Psoas muscle (tissue), 8 donors: ENCODE measurements around the gene PHGDH. TPM values are rescaled to one million over a fixed set of nuclear protein-coding genes. Genes with fewer than 3 reads are reported as not detected.
A peak's percentile ranks its signal among the peaks of the same experiment; 100 is the strongest.
"Not testable (repeated sequence)": the region's sequence is repeated elsewhere in the genome, so short reads cannot be mapped to it uniquely, and the experiment has no call there.

ENCODE experiments used
- ATAC-seq, 4 donors: fragments of 200-7000 bp; cut with Tn5 transposase; one replicate each; pipeline ENCODE4 v1.9.1; 2020; ENCODE audit warnings: moderate library complexity in 3 of 4, mild to moderate bottlenecking in 2 of 4
- DNase-seq, 2 donors: peaks; one replicate each; pipeline ENCODE4 v3.0.0-alpha.2; 2020
- H3K27ac ChIP-seq: fragments of 200-600 bp; one replicate; pipeline ENCODE4 v1.8.0; 2022
- H3K27me3 ChIP-seq, 3 donors: fragments of 200-600 bp in 1 of 3; one replicate each; pipeline versions ENCODE4 v1.6.1 to v1.8.0; 2013 to 2022; ENCODE audit warnings: low read length in 2 of 3, mild to moderate bottlenecking in 2 of 3, moderate library complexity in 1 of 3; ENCODE audit not compliant: insufficient read depth in 3 of 3
- H3K36me3 ChIP-seq, 2 donors: fragments of 200-600 bp in 1 of 2; one replicate each; pipeline versions ENCODE4 v1.6.1 to v1.8.0; 2013 to 2022; ENCODE audit warnings: low read depth in 1 of 2, mild to moderate bottlenecking in 1 of 2, moderate library complexity in 1 of 2; ENCODE audit not compliant: insufficient read depth in 1 of 2
- H3K4me1 ChIP-seq: fragments of 200-600 bp; one replicate; pipeline ENCODE4 v1.8.0; 2022
- H3K4me3 ChIP-seq: fragments of 200-600 bp; one replicate; pipeline ENCODE4 v1.8.0; 2022; ENCODE audit warnings: mild to moderate bottlenecking
- H3K9me3 ChIP-seq: fragments of 200-600 bp; one replicate; pipeline ENCODE4 v1.8.0; 2022
- CTCF ChIP-seq: fragments of 200-600 bp; IDR thresholded peaks from one replicate; pipeline ENCODE4 v1.8.0; 2022; ENCODE audit warnings: antibody characterized with exemption
- WGBS, 3 donors: extraction: QIAGEN DNeasy Blood & Tissue Kit; methylation state at CpG; one replicate each; pipeline versions ENCODE4 v1.1.6 to v1.1.7; 2013; 5-methylcytosine and 5-hydroxymethylcytosine counted together
- intact Hi-C, 2 donors: fragments of 100-400 bp; cut with DNase I; formaldehyde crosslinking; loops; one replicate each; pipeline versions ENCODE4 v1.11.0 to v1.14.2; 2022
- polyA plus RNA-seq, 3 donors: library from polyadenylated mRNA; stranded (reverse); fragments of 200-250 nt; gene quantifications; one replicate each; pipeline ENCODE4 v1.2.3, GENCODE V29; 2013
- total RNA-seq, 4 donors: library from RNA; stranded (reverse); fragmentation: NEBNext Ultra II Directional in 2 of 4; extraction: Animal tissue kit (Norgen Biotek cat#: 25700) in 2 of 4; gene quantifications; one replicate each; pipeline versions ENCODE4 v1.2.1 to v1.2.4, GENCODE V29; 2021 to 2023
- donor health status: healthy with polysubstance abuse.
- donor health status: DM: no; HTN: no; CAD: no; lungs with moderate emphysema.
- donor health status: Bipolar disorder and iron deficiency.
- donor health status: healthy.
- donor health status: DM: yes; HTN: yes; CAD: no.
- donor health status: DM: no; HTN: no; CAD: no.
- donor health status: DM: no; HTN: no; CAD: no.
- donor health status: DM: yes; HTN: yes; CAD: no.

Gene PHGDH
- total and polyA plus RNA-seq, 7 donors, result 1.3 to 5.1 (median 2.7) TPM

- no peak overlapping the region for H3K27ac ChIP-seq
- peaks cover 0 to 2% (median 0%) of the 10 kb centered on the region in 3 donors for H3K27me3 ChIP-seq
- H3K4me3 ChIP-seq, result no peak overlapping the region
- TF ChIP-seq CTCF, result no peak
- ATAC-seq (no peak), DNase-seq (no peak)
- peaks cover 3% of the 10 kb centered on the region for H3K9me3 ChIP-seq
- H3K4me1 ChIP-seq, result no peaks in the 10 kb centered on the region
- no peaks in the 10 kb centered on the region for H3K36me3 ChIP-seq
- intact Hi-C loops, result no loop called here
- WGBS, 3 donors, result 68 to 71% (median 69%) methylated on average over 2 of the region's 2 CpGs
Measured at GRCh38 chr1:119700326-119700725, 11.4 kb upstream of the PHGDH start.

GRCh38 chr1:119701659-119702058, 10.1 kb upstream of the PHGDH start:
- no peak for ATAC-seq
- Histone ChIP-seq H3K4me3 (no peak overlapping the region), H3K9me3 (peaks cover 3% of the 10 kb centered on the region), H3K27ac (no peak overlapping the region), H3K36me3 (no peaks in the 10 kb centered on the region), H3K4me1 (no peaks in the 10 kb centered on the region), H3K27me3 (peaks cover 0 to 2% (median 0%) of the 10 kb centered on the region in 3 donors)
- no peak for TF ChIP-seq CTCF
- intact Hi-C loops, result no loop called here
- DNase-seq, result no peak

GRCh38 chr1:119702384-119702783, 9.3 kb upstream of the PHGDH start:
- H3K36me3 ChIP-seq, result no peaks in the 10 kb centered on the region
- DNase-seq (no peak), ATAC-seq (no peak)
- H3K4me3 ChIP-seq, result no peak overlapping the region
- intact Hi-C loops, result no loop called here
- peaks cover 0 to 2% (median 0%) of the 10 kb centered on the region in 3 donors for H3K27me3 ChIP-seq
- TF ChIP-seq CTCF, result no peak
- peaks cover 3% of the 10 kb centered on the region for H3K9me3 ChIP-seq
- H3K27ac ChIP-seq, result no peak overlapping the region
- 58 to 61% (median 58%) methylated on average over 2 of the region's 2 CpGs for WGBS, 3 donors
- H3K4me1 ChIP-seq, result no peaks in the 10 kb centered on the region

GRCh38 chr1:119703666-119704450, 7.9 kb upstream of the PHGDH start:
- ATAC-seq (no peak), DNase-seq (no peak)

GRCh38 chr1:119706599-119706998, 5.1 kb upstream of the PHGDH start:
- DNase-seq, H3K4me1 ChIP-seq, intact Hi-C loops, H3K27me3 ChIP-seq, H3K36me3 ChIP-seq, H3K4me3 ChIP-seq, H3K27ac ChIP-seq, H3K9me3 ChIP-seq, ATAC-seq: not testable (repeated sequence)
- WGBS, 3 donors, result 89 to 94% (median 91%) methylated on average over 5 to 6 of the region's 6 CpGs

More at GRCh38 chr1:119703666-119704450, 7.9 kb upstream of the PHGDH start:
- H3K27ac ChIP-seq, result no peak overlapping the region
- H3K4me1 ChIP-seq, result no peaks in the 10 kb centered on the region
- H3K36me3 ChIP-seq, result no peaks in the 10 kb centered on the region
- WGBS, 3 donors, result 85 to 89% (median 89%) methylated on average over 6 of the region's 6 CpGs
- H3K4me3 ChIP-seq, result no peak overlapping the region
- intact Hi-C loops, result no loop called here
- no peak for TF ChIP-seq CTCF
- H3K27me3 ChIP-seq, result peaks cover 0 to 2% (median 0%) of the 10 kb centered on the region in 3 donors
- H3K9me3 ChIP-seq, result peaks cover 3% of the 10 kb centered on the region

- ATAC-seq, DNase-seq, H3K36me3 ChIP-seq, H3K27ac ChIP-seq, H3K9me3 ChIP-seq, intact Hi-C loops: not testable (repeated sequence)
- H3K27me3 ChIP-seq, result peaks cover 0 to 16% (median 2%) of the 10 kb centered on the region in 3 donors
- peak overlapping the region; percentile 61 for H3K4me3 ChIP-seq
- H3K4me1 ChIP-seq, result peaks cover 19% of the 10 kb centered on the region
- WGBS, 3 donors, result 20 to 23% (median 20%) methylated on average over 8 of the region's 10 CpGs
Measured at GRCh38 chr1:119711356-119711803, 354 bp upstream of the PHGDH start.
